HG03354 (cell line): ENCODE data around the gene AKAP3.

Experiments used
- ATAC-seq: cut with Tn5 transposase; IDR thresholded peaks from one replicate; pipeline ENCODE4 v1.9.1; 2021; ENCODE audit warnings: mild to moderate bottlenecking; ENCODE audit not compliant: unreplicated experiment, poor library complexity, severe bottlenecking

The AKAP3 gene

GRCh38 chr12:4604684-4605193, 44.1 kb downstream of the AKAP3 start:
- ATAC-seq = peak; percentile 96

- ATAC-seq = no peak
Measured at GRCh38 chr12:4603946-4604345, 44.9 kb downstream of the AKAP3 start.

GRCh38 chr12:4603421-4603820, 45.4 kb downstream of the AKAP3 start:
- ATAC-seq = no peak

GRCh38 chr12:4595881-4596280, 53.0 kb downstream of the AKAP3 start:
- ATAC-seq = no peak

- ATAC-seq = no peak
Measured at GRCh38 chr12:4591180-4591687, 57.6 kb downstream of the AKAP3 start.

GRCh38 chr12:4589941-4590340, 58.9 kb downstream of the AKAP3 start:
- ATAC-seq = no peak

- ATAC-seq = no peak
Measured at GRCh38 chr12:4588916-4589315, 59.9 kb downstream of the AKAP3 start.

- ATAC-seq = no peak
Measured at GRCh38 chr12:4587108-4587507, 61.7 kb downstream of the AKAP3 start.

- no peak for ATAC-seq
Measured at GRCh38 chr12:4586500-4586899, 62.4 kb downstream of the AKAP3 start.

- ATAC-seq = no peak
Measured at GRCh38 chr12:4584896-4585295, 64.0 kb downstream of the AKAP3 start.

GRCh38 chr12:4584281-4584680, 64.6 kb downstream of the AKAP3 start:
- ATAC-seq = no peak

- no peak for ATAC-seq
Measured at GRCh38 chr12:4580281-4580688, 68.6 kb downstream of the AKAP3 start.

- ATAC-seq = no peak
Measured at GRCh38 chr12:4579305-4580102, 69.3 kb downstream of the AKAP3 start.

- no peak for ATAC-seq
Measured at GRCh38 chr12:4572680-4573079, 76.2 kb downstream of the AKAP3 start.

- no peak for ATAC-seq
Measured at GRCh38 chr12:4569261-4569660, 79.6 kb downstream of the AKAP3 start.

- peak; percentile 65 for ATAC-seq
Measured at GRCh38 chr12:4567073-4567881, 81.6 kb downstream of the AKAP3 start.

- ATAC-seq = no peak
Measured at GRCh38 chr12:4566474-4566873, 82.4 kb downstream of the AKAP3 start.
